ENCODE data around the gene ZDHHC21. TPM values are rescaled to one million over a fixed set of nuclear protein-coding genes. Genes with fewer than 3 reads are reported as not detected.
"Not testable (repeated sequence)": the region's sequence is repeated elsewhere in the genome, so short reads cannot be mapped to it uniquely, and the experiment has no call there.

The ZDHHC21 gene
- total RNA-seq, 1 donor from 2014 or later = 10.1 TPM

DNA sequence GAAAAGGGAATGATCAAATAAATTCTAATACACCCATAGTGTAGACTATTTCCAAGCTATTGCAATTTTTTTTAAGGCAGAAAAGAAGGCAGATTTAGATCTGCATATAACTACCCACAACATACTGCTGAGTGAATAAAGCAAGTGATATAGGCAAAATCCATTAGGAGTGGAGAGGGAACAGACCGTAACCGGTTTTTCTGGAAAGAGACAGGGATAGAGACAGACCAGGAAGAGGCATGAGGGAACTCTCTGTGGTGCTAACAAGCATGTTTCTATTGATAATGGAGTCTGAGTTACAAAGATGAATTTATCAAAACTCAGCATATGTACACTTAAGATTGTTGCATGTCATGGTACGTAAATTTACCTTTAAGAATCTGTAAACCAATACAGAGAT lies 14.5 kb downstream of the ZDHHC21 start:
- Mint-ChIP-seq H3K27me3 (no peaks in the 10 kb centered on the region), H3K4me3 (no peak overlapping the region), H3K9me3 (no peaks in the 10 kb centered on the region), H3K27ac (no peak overlapping the region), H3K36me3 (peaks cover 21% of the 10 kb centered on the region), H3K4me1 (ENCODE audit: unreplicated experiment) (peaks cover 17% of the 10 kb centered on the region)
- DNase-seq (ENCODE audit: extremely low spot score, unreplicated experiment) = no peak
- TF ChIP-seq, protein P1, sequence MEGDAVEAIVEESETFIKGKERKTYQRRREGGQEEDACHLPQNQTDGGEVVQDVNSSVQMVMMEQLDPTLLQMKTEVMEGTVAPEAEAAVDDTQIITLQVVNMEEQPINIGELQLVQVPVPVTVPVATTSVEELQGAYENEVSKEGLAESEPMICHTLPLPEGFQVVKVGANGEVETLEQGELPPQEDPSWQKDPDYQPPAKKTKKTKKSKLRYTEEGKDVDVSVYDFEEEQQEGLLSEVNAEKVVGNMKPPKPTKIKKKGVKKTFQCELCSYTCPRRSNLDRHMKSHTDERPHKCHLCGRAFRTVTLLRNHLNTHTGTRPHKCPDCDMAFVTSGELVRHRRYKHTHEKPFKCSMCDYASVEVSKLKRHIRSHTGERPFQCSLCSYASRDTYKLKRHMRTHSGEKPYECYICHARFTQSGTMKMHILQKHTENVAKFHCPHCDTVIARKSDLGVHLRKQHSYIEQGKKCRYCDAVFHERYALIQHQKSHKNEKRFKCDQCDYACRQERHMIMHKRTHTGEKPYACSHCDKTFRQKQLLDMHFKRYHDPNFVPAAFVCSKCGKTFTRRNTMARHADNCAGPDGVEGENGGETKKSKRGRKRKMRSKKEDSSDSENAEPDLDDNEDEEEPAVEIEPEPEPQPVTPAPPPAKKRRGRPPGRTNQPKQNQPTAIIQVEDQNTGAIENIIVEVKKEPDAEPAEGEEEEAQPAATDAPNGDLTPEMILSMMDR (conservative IDR thresholded peaks at IDR 0.05) = no peak

DNA sequence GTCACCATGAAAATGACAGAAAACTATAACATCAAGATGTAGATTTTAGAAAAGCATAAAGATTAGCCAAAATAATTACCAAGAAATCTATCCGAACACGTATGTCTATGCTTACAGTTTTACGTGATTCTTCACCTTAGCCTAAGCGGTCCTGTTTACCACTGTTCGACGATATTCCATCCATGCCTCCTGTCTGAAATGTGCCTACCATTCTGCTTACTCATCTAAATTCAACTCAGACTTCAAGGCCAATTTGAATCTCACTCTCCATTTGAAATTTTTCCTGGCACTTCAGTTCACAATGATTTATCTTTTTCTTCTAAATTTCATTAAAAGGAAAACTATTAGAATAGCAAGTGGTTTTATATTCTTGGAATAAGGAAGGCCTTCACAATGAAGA lies 15.4 kb downstream of the ZDHHC21 start:
- no peaks in the 10 kb centered on the region for H3K27me3 Mint-ChIP-seq
- H3K9me3 Mint-ChIP-seq = no peaks in the 10 kb centered on the region
- peaks cover 17% of the 10 kb centered on the region for H3K4me1 Mint-ChIP-seq (ENCODE audit: unreplicated experiment)
- no peak for DNase-seq (ENCODE audit: extremely low spot score, unreplicated experiment)
- H3K27ac Mint-ChIP-seq = no peak overlapping the region
- H3K4me3 Mint-ChIP-seq = no peak overlapping the region
- TF ChIP-seq, protein P1 (conservative IDR thresholded peaks at IDR 0.05) = no peak
- peaks cover 20% of the 10 kb centered on the region for H3K36me3 Mint-ChIP-seq

DNA sequence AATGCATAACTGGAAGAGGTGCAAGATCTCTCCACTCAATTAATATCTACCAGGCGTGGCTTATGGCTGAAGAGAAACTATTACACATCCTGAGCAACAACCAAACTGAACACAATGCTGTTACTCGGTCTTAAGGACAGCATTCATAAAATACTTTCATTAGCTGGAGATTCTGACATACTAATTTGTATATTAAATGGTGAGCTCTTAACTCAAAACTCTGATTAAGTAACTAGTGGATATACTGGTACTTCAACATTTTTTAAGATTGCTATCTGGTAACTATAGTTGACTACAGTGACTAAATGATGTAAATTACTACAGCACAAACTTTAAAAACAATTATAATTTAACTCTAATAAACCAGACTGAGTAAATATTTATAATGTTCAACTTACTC lies 15.8 kb downstream of the ZDHHC21 start:
- no peaks in the 10 kb centered on the region for H3K27me3 Mint-ChIP-seq
- DNase-seq (ENCODE audit: extremely low spot score, unreplicated experiment) = no peak

DNA sequence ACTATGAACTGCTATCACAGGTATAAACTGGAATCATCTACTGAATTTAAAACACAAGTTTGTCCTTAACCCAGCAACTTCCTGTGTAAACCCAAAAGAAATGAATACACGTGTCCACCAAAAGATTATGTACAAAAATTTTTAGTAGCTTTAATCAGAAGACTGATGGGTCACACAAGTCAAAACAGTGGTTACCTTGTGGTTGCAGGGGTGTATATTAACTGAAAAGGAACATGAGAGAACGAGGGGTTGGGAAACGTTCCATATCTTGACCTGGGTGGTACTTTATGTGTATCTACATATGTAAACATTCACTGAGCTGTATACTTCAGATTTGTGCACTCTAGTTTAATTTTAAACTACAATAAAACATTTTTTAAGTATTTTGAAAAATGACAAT lies 18.6 kb downstream of the ZDHHC21 start:
- TF ChIP-seq, protein P1 (conservative IDR thresholded peaks at IDR 0.05) = no peak
- no peaks in the 10 kb centered on the region for H3K27me3 Mint-ChIP-seq
- peaks cover 17% of the 10 kb centered on the region for H3K4me1 Mint-ChIP-seq (ENCODE audit: unreplicated experiment)
- no peaks in the 10 kb centered on the region for H3K9me3 Mint-ChIP-seq
- H3K36me3 Mint-ChIP-seq = peaks cover 21% of the 10 kb centered on the region
- DNase-seq (ENCODE audit: extremely low spot score, unreplicated experiment) = no peak
- H3K27ac Mint-ChIP-seq = no peak overlapping the region
- no peak overlapping the region for H3K4me3 Mint-ChIP-seq

More for the DNA sequence above, 15.8 kb downstream of the ZDHHC21 start:
- TF ChIP-seq, protein P1 (conservative IDR thresholded peaks at IDR 0.05) = no peak
- H3K36me3 Mint-ChIP-seq = peaks cover 17% of the 10 kb centered on the region
- H3K27ac Mint-ChIP-seq = no peak overlapping the region
- no peak overlapping the region for H3K4me3 Mint-ChIP-seq
- H3K9me3 Mint-ChIP-seq = no peaks in the 10 kb centered on the region
- peaks cover 17% of the 10 kb centered on the region for H3K4me1 Mint-ChIP-seq (ENCODE audit: unreplicated experiment)

DNA sequence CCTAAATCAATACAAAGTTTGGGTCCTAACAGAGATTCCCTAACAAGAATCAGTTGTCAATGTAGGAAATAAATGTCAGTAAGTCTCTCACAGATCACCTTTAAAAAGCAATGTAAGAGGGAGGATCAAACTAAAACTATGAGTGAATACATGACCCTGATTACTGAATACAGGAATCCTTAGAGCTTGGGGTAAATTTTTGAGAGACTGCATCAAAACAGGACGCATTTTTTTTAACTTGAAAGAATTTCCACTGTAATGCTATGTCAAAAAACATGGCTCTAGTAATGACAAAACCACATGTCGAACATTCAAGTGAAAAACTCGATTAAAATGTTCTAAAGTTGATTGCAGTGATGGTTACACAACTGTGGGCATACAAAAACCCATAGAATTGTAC lies 21.9 kb downstream of the ZDHHC21 start:
- H3K9me3 Mint-ChIP-seq = no peaks in the 10 kb centered on the region
- peaks cover 10% of the 10 kb centered on the region for H3K36me3 Mint-ChIP-seq
- no peaks in the 10 kb centered on the region for H3K4me1 Mint-ChIP-seq (ENCODE audit: unreplicated experiment)
- TF ChIP-seq, protein P1 (conservative IDR thresholded peaks at IDR 0.05) = no peak
- DNase-seq (ENCODE audit: extremely low spot score, unreplicated experiment) = no peak
- no peak overlapping the region for H3K27ac Mint-ChIP-seq
- H3K27me3 Mint-ChIP-seq = no peaks in the 10 kb centered on the region
- H3K4me3 Mint-ChIP-seq = no peak overlapping the region

DNA sequence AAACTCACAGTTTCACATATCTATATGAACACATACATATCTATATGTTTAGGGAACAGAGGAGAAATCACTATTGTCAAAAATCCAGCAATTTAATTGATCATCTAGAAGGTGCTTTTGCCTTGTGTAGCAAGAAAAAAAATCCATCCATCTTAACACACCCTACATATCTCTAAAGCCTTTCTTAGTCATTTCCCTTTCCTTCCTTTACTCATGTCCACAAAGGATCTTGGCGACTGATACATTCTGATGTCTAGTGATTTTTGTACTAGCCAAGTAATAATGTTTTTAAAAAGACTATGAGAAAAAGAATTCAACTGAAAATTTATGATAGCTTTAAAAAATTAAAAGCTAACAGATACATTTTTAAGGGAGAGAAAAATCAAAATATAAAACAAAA lies 22.5 kb downstream of the ZDHHC21 start:
- no peak for DNase-seq (ENCODE audit: extremely low spot score, unreplicated experiment)
- no peak overlapping the region for H3K4me3 Mint-ChIP-seq
- TF ChIP-seq, protein P1 (conservative IDR thresholded peaks at IDR 0.05) = no peak
- H3K9me3 Mint-ChIP-seq = no peaks in the 10 kb centered on the region
- no peaks in the 10 kb centered on the region for H3K4me1 Mint-ChIP-seq (ENCODE audit: unreplicated experiment)
- no peak overlapping the region for H3K27ac Mint-ChIP-seq
- no peaks in the 10 kb centered on the region for H3K27me3 Mint-ChIP-seq
- peaks cover 10% of the 10 kb centered on the region for H3K36me3 Mint-ChIP-seq

DNA sequence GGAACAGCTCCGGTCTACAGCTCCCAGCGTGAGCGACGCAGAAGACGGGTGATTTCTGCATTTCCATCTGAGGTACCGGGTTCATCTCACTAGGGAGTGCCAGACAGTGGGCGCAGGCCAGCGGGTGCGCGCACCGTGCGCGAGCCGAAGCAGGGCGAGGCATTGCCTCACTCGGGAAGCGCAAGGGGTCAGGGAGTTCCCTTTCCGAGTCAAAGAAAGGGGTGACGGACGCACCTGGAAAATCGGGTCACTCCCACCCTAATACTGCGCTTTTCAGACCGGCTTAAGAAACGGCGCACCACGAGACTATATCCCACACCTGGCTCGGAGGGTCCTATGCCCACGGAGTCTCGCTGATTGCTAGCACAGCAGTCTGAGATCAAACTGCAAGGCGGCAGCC lies 29.2 kb downstream of the ZDHHC21 start:
- H3K36me3 Mint-ChIP-seq; H3K27ac Mint-ChIP-seq; H3K4me3 Mint-ChIP-seq; H3K27me3 Mint-ChIP-seq; H3K4me1 Mint-ChIP-seq (ENCODE audit: unreplicated experiment); DNase-seq (ENCODE audit: extremely low spot score, unreplicated experiment); H3K9me3 Mint-ChIP-seq: not testable (repeated sequence)

Measured in type B pancreatic cell (in vitro differentiated cells).